H1 (cell line): ENCODE data around the gene CCIN. TPM values are rescaled to one million over a fixed set of nuclear protein-coding genes. Genes with fewer than 3 reads are reported as not detected.

Source experiments
- MAFK ChIP-seq: IDR thresholded peaks from 2 replicates; pipeline ENCODE4 v1.6.1; 2012; ENCODE audit warnings: low read depth, mild to moderate bottlenecking, improper control_type of control experiment, low read length
- RXRA ChIP-seq: IDR thresholded peaks from 2 replicates; pipeline ENCODE4 v1.6.1; 2011; ENCODE audit warnings: low read depth, mild to moderate bottlenecking, low read length, moderate library complexity; ENCODE audit not compliant: insufficient read depth
- YY1 ChIP-seq: IDR thresholded peaks from 2 replicates; pipeline ENCODE4 v1.6.1; 2011; ENCODE audit warnings: low read depth, mild to moderate bottlenecking, low read length
- ZNF274 ChIP-seq: IDR thresholded peaks from 2 replicates; pipeline ENCODE4 v1.7.0; 2012; ENCODE audit warnings: low read length, borderline replicate concordance; ENCODE audit errors: extremely low read depth
- polyA plus RNA-seq, 7 experiments: library from polyadenylated mRNA; depleted of rRNA in 3 of 7; stranded (reverse) in 5 of 7; unstranded in 2 of 7; fragments of >200 nt in 5 of 7; fragments of 200-250 nt in 2 of 7; gene quantifications; 1 replicate in 5 of 7; 2 replicates in 1 of 7; 4 replicates in 1 of 7; pipeline versions ENCODE4 v1.2.1 to v1.2.3, GENCODE V29; 2011 to 2013; ENCODE audit warnings: missing spikeins in 2 of 7, mixed read lengths in 2 of 7
- total RNA-seq: library from RNA; stranded (reverse); fragmentation: NEBNext Ultra II Directional; extraction: Animal tissue kit (Norgen Biotek cat#: 25700); gene quantifications from 2 replicates; pipeline ENCODE4 v1.2.1, GENCODE V29; 2021

The CCIN gene
- total and polyA plus RNA-seq, 2 of the 8 experiments (the other 6 are each of a cell fraction or from before 2014, with no cell fraction given): 0.19 to 0.21 TPM

GRCh38 chr9:36141761-36142160, 27.4 kb upstream of the CCIN start (continued):
- TF ChIP-seq ZNF274 (no peak), YY1 (no peak), RXRA (no peak), MAFK (no peak)
